ENCODE results near the gene TRAF2. TPM values are rescaled to one million over a fixed set of nuclear protein-coding genes. Genes with fewer than 3 reads are reported as not detected.
A peak's percentile ranks its signal among the peaks of the same experiment; 100 is the strongest.

The TRAF2 gene
- total and polyA plus RNA-seq, 2 donors (not counting 3 experiments of a cell fraction or from before 2014, with no cell fraction given) = 10.9 to 23.1 TPM

DNA sequence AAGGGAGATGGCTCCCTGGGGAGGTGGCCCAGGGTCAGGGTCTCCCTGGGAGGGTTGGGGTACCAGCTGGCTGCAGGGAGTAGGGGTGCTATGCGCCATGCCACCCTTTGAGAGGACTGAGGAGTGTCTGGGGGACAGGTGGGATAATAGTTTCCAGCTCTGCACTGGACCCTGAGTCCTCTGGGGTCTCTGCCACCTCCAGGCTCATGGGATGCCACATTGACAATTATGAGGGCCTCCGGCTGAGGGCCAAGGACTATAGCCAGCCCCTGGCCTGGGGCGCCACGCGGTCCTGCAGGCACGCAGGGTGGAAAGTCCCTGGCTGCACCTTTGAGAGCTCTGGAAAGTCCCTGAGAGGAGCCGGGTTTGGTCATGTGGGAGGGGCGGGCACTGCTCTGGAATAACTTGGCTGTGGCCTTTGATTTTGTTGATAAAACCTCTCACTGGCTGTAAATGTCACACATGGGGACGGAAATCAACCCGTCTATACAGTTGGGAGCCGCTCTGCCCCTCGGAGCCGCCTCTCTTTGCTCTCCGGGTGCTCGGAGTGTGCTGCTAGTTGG is 16.0 kb downstream of the TRAF2 start:
- H3K36me3 ChIP-seq (ENCODE audit: control insufficient read depth in 2 of 2, extremely low read depth in 1 of 2, insufficient read depth in 2 of 2, low read length in 2 of 2) = peaks cover 2 to 21% of the 10 kb centered on the region in 2 experiments
- no TSS peak for BruUV-seq (replicated peaks)
- H2AFZ ChIP-seq (ENCODE audit: low read depth, low read length) = no peak overlapping the region
- H3K4me1 ChIP-seq (ENCODE audit: control insufficient read depth, extremely low read depth, insufficient read depth, low read length) = peaks cover 14% of the 10 kb centered on the region
- intact Hi-C loops (cut with micrococcal nuclease) (no loop called here), dilution Hi-C loops (cut with MboI; ENCODE audit: extremely low pct_ligation_motif_present, low sequenced_read_pairs) (no loop called here)
- DNase-seq (ENCODE audit: low read depth, low spot score) = peak; percentile 66
- H3K27me3 ChIP-seq (ENCODE audit: control insufficient read depth in 2 of 2, insufficient read depth in 2 of 2, low read length in 2 of 2) = no peaks in the 10 kb centered on the region
- H3K79me2 ChIP-seq (ENCODE audit: control insufficient read depth, insufficient read depth, low read length) = peaks cover 1% of the 10 kb centered on the region
- POLR2A ChIA-PET = no interaction called here
- H3K9ac ChIP-seq (replicated peaks; ENCODE audit: extremely low read depth, insufficient read depth, low read length) = no peak overlapping the region
- no peaks in the 10 kb centered on the region for H4K20me1 ChIP-seq (replicated peaks; ENCODE audit: control insufficient read depth, extremely low read depth, insufficient read depth, low read length)
- H3K27ac ChIP-seq (ENCODE audit: insufficient read depth, low read depth, low read length) = peak overlapping the region; percentile 7
- H3K4me2 ChIP-seq (ENCODE audit: insufficient read depth, low read length) = no peak overlapping the region
- H3K9me3 ChIP-seq (replicated peaks; ENCODE audit: control insufficient read depth, insufficient read depth, low read length) = no peaks in the 10 kb centered on the region
- H3K4me3 ChIP-seq (replicated peaks in 1 of 3; ENCODE audit: insufficient read depth in 1 of 3, low read depth in 1 of 3, low read length in 3 of 3) = no peak overlapping the region
- CTCF ChIA-PET = no interaction called here
- FAIRE-seq = peak; percentile 58
- TF ChIP-seq POLR2AphosphoS5 (IDR thresholded peaks at IDR 0.05; ENCODE audit: insufficient read depth, low read depth, low read length) (no peak), MYC (IDR thresholded peaks at IDR 0.05; ENCODE audit: low read depth, low read length) (no peak), EZH2 (IDR thresholded peaks at IDR 0.05; ENCODE audit: borderline replicate concordance, low read depth, low read length, severe bottlenecking) (no peak)
- H3K9me1 ChIP-seq (replicated peaks; ENCODE audit: control insufficient read depth, extremely low read depth, insufficient read depth, low read length) = no peaks in the 10 kb centered on the region

DNA sequence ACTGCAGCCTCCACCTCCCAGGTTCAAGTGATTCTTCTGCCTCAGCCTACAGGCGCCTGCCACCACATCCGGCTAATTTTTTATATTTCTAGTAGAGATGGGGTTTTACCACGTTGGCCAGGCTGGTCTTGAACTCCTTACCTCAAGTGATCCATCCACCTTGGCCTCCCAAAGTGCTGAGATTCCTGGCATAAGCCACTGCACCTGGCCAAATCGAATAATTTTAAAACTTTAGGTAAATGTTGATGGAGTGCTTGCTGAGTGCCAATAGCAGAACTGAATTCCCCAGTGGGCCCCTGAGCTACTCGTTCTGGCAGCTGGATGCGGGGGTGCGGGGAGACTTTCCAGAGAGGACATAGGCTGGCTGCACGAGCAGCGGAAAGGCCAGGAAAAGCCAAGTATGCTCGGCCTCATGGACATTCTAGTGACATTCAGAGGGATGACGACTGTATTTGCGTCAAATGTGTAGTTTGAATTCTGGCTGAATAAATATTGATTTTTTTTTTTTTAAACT is 16.8 kb downstream of the TRAF2 start:
- dilution Hi-C loops (cut with MboI; ENCODE audit: extremely low pct_ligation_motif_present, low sequenced_read_pairs) = no loop called here
- FAIRE-seq = no peak
- no peaks in the 10 kb centered on the region for H3K79me2 ChIP-seq (ENCODE audit: control insufficient read depth, insufficient read depth, low read length)
- no peak overlapping the region for H3K4me3 ChIP-seq (replicated peaks in 1 of 3; ENCODE audit: insufficient read depth in 1 of 3, low read depth in 1 of 3, low read length in 3 of 3)
- no peak overlapping the region for H3K9ac ChIP-seq (replicated peaks; ENCODE audit: extremely low read depth, insufficient read depth, low read length)
- H3K4me2 ChIP-seq (ENCODE audit: insufficient read depth, low read length) = no peak overlapping the region
- no peaks in the 10 kb centered on the region for H3K9me3 ChIP-seq (replicated peaks; ENCODE audit: control insufficient read depth, insufficient read depth, low read length)
- H3K27ac ChIP-seq (ENCODE audit: insufficient read depth, low read depth, low read length) = no peak overlapping the region
- no peaks in the 10 kb centered on the region for H4K20me1 ChIP-seq (replicated peaks; ENCODE audit: control insufficient read depth, extremely low read depth, insufficient read depth, low read length)
- no TSS peak for BruUV-seq (replicated peaks)
- H3K36me3 ChIP-seq (ENCODE audit: control insufficient read depth in 2 of 2, extremely low read depth in 1 of 2, insufficient read depth in 2 of 2, low read length in 2 of 2) = peaks cover 6 to 27% of the 10 kb centered on the region in 2 experiments
- no peak overlapping the region for H2AFZ ChIP-seq (ENCODE audit: low read depth, low read length)
- H3K9me1 ChIP-seq (replicated peaks; ENCODE audit: control insufficient read depth, extremely low read depth, insufficient read depth, low read length) = no peaks in the 10 kb centered on the region
- H3K27me3 ChIP-seq (ENCODE audit: control insufficient read depth in 2 of 2, insufficient read depth in 2 of 2, low read length in 2 of 2) = no peaks in the 10 kb centered on the region
- CTCF ChIA-PET = no interaction called here
- no peak for DNase-seq (ENCODE audit: low read depth, low spot score)
- TF ChIP-seq MYC (IDR thresholded peaks at IDR 0.05; ENCODE audit: low read depth, low read length) (no peak), POLR2A (IDR thresholded peaks at IDR 0.05; ENCODE audit: low read depth, low read length) (no peak), FOS (IDR thresholded peaks at IDR 0.05; ENCODE audit: borderline replicate concordance, insufficient read depth, low read length) (no peak), JUN (IDR thresholded peaks at IDR 0.05; ENCODE audit: borderline replicate concordance, insufficient read depth, insufficient read length, low read depth) (no peak), EZH2 (IDR thresholded peaks at IDR 0.05; ENCODE audit: borderline replicate concordance, low read depth, low read length, severe bottlenecking) (no peak), GATA2 (IDR thresholded peaks at IDR 0.05; ENCODE audit: insufficient read depth, insufficient read length, low read depth, low read length) (no peak), POLR2AphosphoS5 (IDR thresholded peaks at IDR 0.05; ENCODE audit: insufficient read depth, low read depth, low read length) (no peak)
- TF ChIP-seq, protein P1, sequence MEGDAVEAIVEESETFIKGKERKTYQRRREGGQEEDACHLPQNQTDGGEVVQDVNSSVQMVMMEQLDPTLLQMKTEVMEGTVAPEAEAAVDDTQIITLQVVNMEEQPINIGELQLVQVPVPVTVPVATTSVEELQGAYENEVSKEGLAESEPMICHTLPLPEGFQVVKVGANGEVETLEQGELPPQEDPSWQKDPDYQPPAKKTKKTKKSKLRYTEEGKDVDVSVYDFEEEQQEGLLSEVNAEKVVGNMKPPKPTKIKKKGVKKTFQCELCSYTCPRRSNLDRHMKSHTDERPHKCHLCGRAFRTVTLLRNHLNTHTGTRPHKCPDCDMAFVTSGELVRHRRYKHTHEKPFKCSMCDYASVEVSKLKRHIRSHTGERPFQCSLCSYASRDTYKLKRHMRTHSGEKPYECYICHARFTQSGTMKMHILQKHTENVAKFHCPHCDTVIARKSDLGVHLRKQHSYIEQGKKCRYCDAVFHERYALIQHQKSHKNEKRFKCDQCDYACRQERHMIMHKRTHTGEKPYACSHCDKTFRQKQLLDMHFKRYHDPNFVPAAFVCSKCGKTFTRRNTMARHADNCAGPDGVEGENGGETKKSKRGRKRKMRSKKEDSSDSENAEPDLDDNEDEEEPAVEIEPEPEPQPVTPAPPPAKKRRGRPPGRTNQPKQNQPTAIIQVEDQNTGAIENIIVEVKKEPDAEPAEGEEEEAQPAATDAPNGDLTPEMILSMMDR (IDR thresholded peaks at IDR 0.05; ENCODE audit: extremely low read depth in 1 of 2, insufficient read depth in 1 of 2, low read depth in 1 of 2, low read length in 2 of 2) = no peak
- TF ChIP-seq, protein P2, sequence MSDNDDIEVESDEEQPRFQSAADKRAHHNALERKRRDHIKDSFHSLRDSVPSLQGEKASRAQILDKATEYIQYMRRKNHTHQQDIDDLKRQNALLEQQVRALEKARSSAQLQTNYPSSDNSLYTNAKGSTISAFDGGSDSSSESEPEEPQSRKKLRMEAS (IDR thresholded peaks at IDR 0.05; ENCODE audit: insufficient read depth, insufficient read length) = no peak
- POLR2A ChIA-PET = no interaction called here
- intact Hi-C loops (cut with micrococcal nuclease) = no loop called here
- peaks cover 14% of the 10 kb centered on the region for H3K4me1 ChIP-seq (ENCODE audit: control insufficient read depth, extremely low read depth, insufficient read depth, low read length)
